HTERT RPE-1 (cell line): ENCODE results near the gene RAC2.

Source experiments
- in situ Hi-C: fragments of 300-500 bp; cut with MboI; formaldehyde crosslinking; loops from 4 replicates; pipeline ENCODE4 v1.14.3; 2020; ENCODE audit warnings: low sequenced_read_pairs

RAC2 gene

GRCh38 chr22:37244114-37244921, at the start of gene RAC2:
TSS of gene RAC2 (minus strand) at chr22:37244269. CDS start at chr22:37244148, 121 bp downstream.
- in situ Hi-C loops, result no loop called here

- in situ Hi-C loops, result no loop called here
Observed at GRCh38 chr22:37293172-37293571, 49.1 kb upstream of the RAC2 start.

GRCh38 chr22:37292641-37293040, 48.6 kb upstream of the RAC2 start:
- in situ Hi-C loops, result no loop called here

GRCh38 chr22:37291559-37292298, 47.7 kb upstream of the RAC2 start:
- in situ Hi-C loops, result no loop called here

- in situ Hi-C loops, result no loop called here
Observed at GRCh38 chr22:37290737-37291136, 46.7 kb upstream of the RAC2 start.

- in situ Hi-C loops, result no loop called here
Observed at GRCh38 chr22:37289156-37289735, 45.2 kb upstream of the RAC2 start.

- in situ Hi-C loops, result no loop called here
Observed at GRCh38 chr22:37288521-37288920, 44.5 kb upstream of the RAC2 start.

GRCh38 chr22:37287550-37287951, 43.5 kb upstream of the RAC2 start:
- in situ Hi-C loops, result no loop called here

GRCh38 chr22:37285937-37286336, 41.9 kb upstream of the RAC2 start:
- in situ Hi-C loops, result no loop called here

- in situ Hi-C loops, result no loop called here
Observed at GRCh38 chr22:37284805-37285355, 40.8 kb upstream of the RAC2 start.

GRCh38 chr22:37284126-37284804, 40.2 kb upstream of the RAC2 start:
- in situ Hi-C loops, result no loop called here

- in situ Hi-C loops, result no loop called here
Observed at GRCh38 chr22:37283393-37283937, 39.4 kb upstream of the RAC2 start.

- in situ Hi-C loops, result no loop called here
Observed at GRCh38 chr22:37282385-37282677, 38.3 kb upstream of the RAC2 start, which contains the start of gene CYTH4. TSS of gene CYTH4 (plus strand) at chr22:37282508. CDS start at chr22:37282570, 62 bp downstream.

GRCh38 chr22:37281646-37282384, 37.7 kb upstream of the RAC2 start:
- in situ Hi-C loops, result no loop called here

GRCh38 chr22:37281195-37281594, 37.1 kb upstream of the RAC2 start:
- in situ Hi-C loops, result no loop called here

- in situ Hi-C loops, result no loop called here
Observed at GRCh38 chr22:37280718-37281117, 36.6 kb upstream of the RAC2 start.

- in situ Hi-C loops, result no loop called here
Observed at GRCh38 chr22:37279331-37280181, 35.5 kb upstream of the RAC2 start.

GRCh38 chr22:37278261-37278660, 34.2 kb upstream of the RAC2 start:
- in situ Hi-C loops, result no loop called here

GRCh38 chr22:37277384-37277783, 33.3 kb upstream of the RAC2 start:
- in situ Hi-C loops, result no loop called here
